RCC 7860 (cell line): ENCODE results near the gene RPS2.
"Not testable (repeated sequence)": the region's sequence is repeated elsewhere in the genome, so short reads cannot be mapped to it uniquely, and the experiment has no call there.

ENCODE experiments used
- DNase-seq: peaks from one replicate; pipeline ENCODE4 v3.0.0-alpha.2; 2015; ENCODE audit warnings: low spot score
- FAIRE-seq: peaks from 2 replicates; lab custom pipeline; 2012; peaks lifted over from hg19 to GRCh38; lab: Jason Lieb, UNC

RPS2 gene

GRCh38 chr16:1966460-1966859 is 1.8 kb upstream of the RPS2 start, which contains the start of gene RNF151:
TSS of gene RNF151 (plus strand) at chr16:1966856. CDS start at chr16:1966882, 26 bp downstream.
- FAIRE-seq (no peak), DNase-seq (no peak)

DNA sequence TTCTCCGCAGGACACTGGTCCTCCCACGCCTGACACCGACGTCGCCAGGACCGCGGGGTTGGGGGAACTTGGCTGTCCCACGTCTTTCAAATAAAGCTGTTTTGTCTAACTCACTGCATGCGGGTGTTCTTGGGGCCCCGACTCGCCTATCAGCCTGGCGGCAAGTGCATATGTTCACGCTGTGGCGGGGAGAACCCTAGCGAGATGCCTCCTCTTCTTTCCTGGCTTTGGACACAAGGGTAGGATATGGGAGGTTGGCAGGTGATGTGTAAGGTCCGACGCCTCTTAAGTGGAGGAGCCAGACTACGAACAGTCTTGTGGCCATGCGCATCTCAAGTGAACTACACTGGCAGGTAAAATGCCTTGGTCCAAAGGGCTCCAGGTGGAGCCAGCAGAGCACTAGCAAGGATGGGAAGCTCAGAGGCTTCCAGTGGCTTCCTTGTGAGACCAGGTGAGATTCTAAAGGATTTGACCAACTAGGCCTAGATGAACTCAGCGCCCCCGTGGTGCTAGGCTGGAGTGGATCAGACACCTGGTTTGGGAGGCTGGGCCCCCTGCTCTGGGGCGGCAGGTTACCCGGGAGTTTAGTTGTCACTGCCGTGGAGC is 873 bp upstream of the RPS2 start:
- DNase-seq (no peak), FAIRE-seq (no peak)

DNA sequence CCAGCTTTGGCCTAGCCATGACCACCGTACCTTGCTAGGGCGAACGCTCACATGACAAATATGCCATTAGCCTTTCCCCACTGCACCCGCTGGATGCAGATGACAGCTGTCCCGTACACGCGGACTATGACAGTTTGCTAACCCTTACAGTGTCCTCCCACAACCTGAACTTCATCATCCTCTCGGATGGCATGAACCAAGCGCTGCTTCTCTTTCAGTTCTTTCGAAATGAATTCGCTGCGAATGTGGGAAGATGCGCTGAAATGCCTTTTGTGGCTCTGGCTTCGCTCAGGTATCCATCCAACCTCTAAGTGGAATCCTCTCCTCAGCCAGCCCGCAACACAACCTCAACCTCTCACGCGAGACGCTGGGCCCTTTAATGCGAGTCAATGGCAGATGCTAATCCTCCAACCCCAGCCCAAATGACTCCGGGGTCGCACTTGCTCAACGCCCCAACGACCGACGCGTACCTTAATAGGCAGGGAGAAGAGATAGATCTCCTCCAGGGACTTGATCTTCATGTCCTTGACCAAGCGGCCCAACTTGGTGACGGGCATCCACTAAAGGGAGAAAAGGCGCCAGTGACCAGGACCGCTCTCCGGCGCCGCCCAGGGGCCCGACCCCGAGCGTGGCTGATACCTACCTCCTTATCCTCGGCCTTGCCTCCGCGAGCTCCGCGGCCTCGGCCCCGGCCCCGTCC is 670 bp downstream of the RPS2 start:
- FAIRE-seq (no peak), DNase-seq (no peak)

DNA sequence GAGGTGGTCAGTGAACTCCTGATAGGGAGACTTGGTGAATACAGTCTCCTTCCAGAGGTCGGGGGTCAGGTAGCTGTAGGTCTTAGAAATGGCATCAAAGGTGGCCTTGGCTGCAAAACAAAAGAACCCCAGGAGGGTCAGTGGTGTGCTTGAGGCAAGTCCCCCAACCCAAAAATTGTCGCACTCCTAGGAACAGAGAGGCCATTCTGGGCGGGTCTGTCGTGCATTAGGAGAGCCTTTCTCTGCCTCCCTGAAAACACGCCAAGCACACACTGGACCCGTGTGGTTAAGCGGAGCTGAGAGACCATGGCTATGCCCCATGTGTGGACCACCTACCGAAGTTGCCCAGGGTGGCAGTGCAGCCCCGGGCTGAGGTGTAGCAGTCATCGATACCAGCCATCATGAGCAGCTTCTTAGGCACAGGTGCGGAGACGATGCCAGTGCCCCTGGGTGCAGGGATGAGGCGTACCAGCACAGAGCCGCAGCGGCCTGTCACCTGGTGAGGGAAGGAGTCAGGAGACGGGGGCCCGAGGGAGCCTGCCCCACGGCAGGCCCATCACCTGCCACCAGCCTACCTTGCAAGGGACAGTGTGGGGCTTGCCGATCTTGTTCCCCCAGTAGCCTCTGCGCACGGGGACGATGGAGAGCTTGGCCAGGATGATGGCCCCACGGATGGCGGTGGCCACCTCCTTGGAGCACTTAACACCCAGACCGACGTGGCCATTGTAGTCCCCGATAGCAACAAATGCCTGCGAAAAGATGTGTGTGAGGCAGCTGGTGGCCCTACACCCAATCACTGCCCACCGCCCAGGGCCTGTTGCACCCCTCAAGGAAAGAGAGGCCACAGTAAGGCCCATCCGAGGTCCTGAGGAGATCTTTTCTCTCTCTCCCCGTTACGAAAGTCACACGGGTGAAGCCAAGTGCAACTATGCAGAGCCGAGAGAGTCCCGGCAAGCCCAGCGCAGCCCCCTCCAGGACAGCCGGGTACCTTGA is 2.2 kb downstream of the RPS2 start:
- DNase-seq, FAIRE-seq: not testable (repeated sequence)

GRCh38 chr16:1961651-1962067 is 3.0 kb downstream of the RPS2 start:
- DNase-seq, result peak; percentile 9

GRCh38 chr16:1960665-1961630 is 3.7 kb downstream of the RPS2 start:
- FAIRE-seq (no peak), DNase-seq (peak; percentile 64)

More at GRCh38 chr16:1961651-1962067, 3.0 kb downstream of the RPS2 start:
- FAIRE-seq, result no peak

DNA sequence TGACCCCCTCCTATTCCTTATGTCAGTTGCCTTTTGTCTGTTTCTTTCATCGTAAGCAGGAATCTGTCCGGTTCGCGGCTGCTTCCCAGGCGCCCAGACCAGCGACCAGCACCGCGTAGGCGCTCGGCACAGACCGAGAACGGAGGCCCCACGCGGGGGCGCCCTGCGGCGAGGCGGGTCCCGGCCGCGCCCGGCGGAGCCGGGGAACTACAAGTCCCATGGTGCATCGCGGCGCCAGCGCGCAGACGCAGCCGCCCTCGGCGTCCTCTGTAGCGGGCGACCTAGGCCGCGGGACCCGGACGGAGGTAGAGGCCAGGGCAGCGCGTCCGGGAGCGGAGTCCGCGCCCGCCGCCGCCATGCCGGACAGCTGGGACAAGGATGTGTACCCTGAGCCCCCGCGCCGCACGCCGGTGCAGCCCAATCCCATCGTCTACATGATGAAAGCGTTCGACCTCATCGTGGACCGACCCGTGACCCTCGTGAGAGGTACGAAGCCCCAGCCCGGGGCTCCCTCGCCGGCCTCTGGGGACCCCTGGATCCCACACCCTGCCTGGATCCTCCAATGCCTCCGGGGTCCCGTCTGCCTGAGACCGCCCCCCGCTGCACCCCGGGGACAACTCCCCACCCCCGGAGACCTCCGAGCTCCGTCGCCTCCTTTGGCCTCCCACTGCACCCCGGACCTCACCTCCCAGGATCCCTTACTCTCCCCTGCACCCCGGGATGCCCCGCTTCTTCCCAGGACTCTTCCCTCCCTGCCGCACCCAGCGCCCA is 5.2 kb downstream of the RPS2 start, which contains the start of gene NDUFB10:
Gene NDUFB10, plus strand, starts transcription at position 270 of the 771 bp plus-strand sequence. Its CDS starts 87 bp downstream, at position 357.
- DNase-seq, result peak; percentile 80
- FAIRE-seq, result no peak

DNA sequence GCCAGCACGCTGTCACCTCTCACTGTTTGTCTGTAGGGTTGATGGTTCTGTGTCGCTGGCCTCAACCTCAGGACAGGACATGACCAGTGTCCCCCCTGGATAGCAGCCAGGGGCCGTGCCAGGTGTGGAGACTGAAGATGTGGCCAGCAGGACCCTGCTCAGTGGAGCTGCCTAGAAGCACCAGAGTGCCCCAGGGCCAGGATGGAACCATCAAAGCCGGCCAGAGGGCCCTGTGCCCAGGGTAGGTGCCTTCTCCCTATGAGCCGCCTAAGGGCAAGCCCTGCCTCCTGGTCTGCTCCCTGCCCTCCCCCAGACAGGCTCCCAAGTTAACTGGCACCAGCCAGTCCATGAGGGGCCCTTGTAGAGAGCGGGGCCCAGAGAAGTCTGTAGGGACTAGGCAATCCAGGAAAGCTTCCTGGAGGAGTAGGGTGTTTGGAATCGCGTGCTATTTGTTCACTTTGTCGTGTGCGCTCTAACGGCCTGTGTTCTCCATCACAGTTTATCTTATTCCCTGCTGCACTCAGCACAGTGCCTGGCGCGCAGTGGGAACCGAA is 5.8 kb downstream of the RPS2 start:
- FAIRE-seq, result no peak

DNA sequence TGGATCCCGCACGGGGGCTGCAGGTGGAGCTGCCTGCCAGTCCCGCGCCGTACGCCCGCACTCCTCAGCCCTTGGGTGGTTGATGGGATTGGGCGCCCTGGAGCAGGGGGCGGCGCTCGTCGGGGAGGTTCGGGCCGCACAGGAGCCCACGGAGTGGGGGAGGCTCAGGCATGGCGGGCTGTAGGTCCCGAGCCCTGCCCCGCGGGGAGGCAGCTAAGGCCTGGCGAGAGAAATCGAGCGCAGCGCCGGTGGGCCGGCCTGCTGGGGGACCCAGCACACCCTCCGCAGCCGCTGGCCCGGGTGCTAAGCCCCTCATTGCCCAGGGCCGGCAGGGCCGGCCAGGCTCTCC is 6.5 kb downstream of the RPS2 start:
- not testable (repeated sequence) for DNase-seq, FAIRE-seq

More for the DNA sequence above, 5.8 kb downstream of the RPS2 start:
- no peak for DNase-seq

- DNase-seq, FAIRE-seq: not testable (repeated sequence)
These were observed 7.0 kb downstream of the RPS2 start for GRCh38 chr16:1957434-1958142.

- FAIRE-seq (no peak), DNase-seq (no peak)
These were observed 10.9 kb downstream of the RPS2 start for GRCh38 chr16:1953734-1954133.

GRCh38 chr16:1950559-1950958 is 14.1 kb downstream of the RPS2 start:
- DNase-seq, result no peak
- no peak for FAIRE-seq

- DNase-seq (no peak), FAIRE-seq (no peak)
These were observed 14.6 kb downstream of the RPS2 start for GRCh38 chr16:1950047-1950446.

DNA sequence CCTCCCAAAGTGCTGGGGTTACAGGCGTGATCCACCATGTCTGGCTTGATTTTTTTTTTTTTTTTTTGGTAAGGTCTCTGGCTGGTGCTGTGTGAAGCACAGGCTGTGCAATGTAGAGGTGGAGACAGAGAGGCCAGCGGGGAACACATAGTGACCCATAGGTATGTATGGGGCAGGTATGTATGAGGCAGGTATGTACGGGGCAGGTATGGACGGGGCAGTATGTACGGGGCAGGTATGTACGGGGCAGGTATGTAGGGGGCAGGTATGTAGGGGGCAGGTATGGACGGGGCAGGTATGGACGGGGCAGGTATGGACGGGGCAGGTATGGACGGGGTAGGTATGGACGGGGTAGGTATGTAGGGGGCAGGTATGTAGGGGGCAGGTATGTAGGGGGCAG is 15.1 kb downstream of the RPS2 start:
- DNase-seq (no peak), FAIRE-seq (no peak)

DNA sequence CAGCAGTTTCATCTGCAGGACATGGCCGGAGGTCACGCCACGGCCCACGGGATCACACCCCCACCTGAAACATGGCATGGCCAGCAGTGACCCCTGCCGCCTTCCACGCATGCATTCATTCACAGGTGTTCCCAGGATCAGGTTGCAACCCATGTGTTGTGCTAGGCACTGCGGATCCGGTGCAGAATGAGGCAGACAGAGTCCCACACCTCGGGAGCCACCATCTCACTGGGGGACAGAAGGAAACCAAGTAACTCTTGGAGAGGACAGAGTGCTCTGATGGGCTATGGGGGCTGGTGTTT is 17.3 kb downstream of the RPS2 start:
- DNase-seq (no peak), FAIRE-seq (no peak)

DNA sequence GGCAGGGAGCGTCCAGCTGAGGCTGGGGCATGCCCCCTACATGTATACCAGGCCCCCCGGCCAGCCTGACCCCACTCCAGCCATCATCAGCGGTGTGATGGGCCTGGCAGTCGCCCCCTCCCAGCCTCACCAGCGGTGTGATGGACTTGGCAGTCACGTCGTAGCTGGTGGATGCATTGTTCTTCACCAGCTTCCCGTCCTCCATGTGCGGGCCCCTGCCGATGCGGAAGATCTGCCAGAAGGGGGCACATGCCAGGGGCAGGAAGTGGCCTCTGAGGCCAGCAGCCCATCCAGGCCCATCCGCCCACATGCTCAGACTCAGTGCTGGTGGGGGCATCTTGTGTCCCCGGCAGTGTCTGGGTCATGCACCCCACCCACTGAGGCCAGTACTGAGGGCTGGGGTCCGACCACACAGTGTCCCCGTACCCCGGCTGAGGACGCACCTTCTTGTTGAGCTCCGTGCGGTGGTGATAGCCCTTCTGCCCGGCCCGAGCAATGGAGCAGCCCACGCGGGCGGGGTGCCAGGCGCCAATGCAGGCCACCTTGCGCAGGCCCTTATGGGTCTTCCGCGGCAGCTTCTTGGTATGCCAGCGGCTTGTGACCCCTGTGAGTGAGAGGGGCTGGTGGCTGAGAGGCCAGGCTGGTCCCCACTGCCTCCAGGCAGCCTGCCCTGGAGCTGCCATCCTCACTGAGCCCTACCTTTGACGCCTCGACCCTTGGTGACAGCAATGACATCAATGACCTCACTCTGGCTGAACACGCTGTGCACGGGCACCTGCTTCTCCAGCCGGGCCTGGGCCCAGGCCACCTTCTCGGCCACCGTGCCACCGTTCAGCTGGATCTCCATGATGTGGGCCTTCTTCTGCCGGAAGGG is 17.9 kb downstream of the RPS2 start:
- FAIRE-seq (no peak), DNase-seq (no peak)

GRCh38 chr16:1945559-1946391 is 18.9 kb downstream of the RPS2 start:
- DNase-seq (no peak), FAIRE-seq (no peak)
